AG10803 (cell line): Measurements from ENCODE around the gene BCKDHA.
"Not testable (repeated sequence)": the region's sequence is repeated elsewhere in the genome, so short reads cannot be mapped to it uniquely, and the experiment has no call there.

Experiments used
- DNase-seq: peaks from one replicate; pipeline ENCODE4 v3.0.0; 2010; ENCODE audit warnings: low read depth
- H3K4me3 ChIP-seq: 2 replicates; pipeline ENCODE4 v1.5.1; 2011; ENCODE audit warnings: mild to moderate bottlenecking, low read length, control low read depth
- CTCF ChIP-seq: conservative IDR thresholded peaks from 2 replicates; pipeline ENCODE4 v1.5.1; 2011; ENCODE audit warnings: mild to moderate bottlenecking, low read length, control low read depth, inconsistent platforms

Gene BCKDHA

DNA sequence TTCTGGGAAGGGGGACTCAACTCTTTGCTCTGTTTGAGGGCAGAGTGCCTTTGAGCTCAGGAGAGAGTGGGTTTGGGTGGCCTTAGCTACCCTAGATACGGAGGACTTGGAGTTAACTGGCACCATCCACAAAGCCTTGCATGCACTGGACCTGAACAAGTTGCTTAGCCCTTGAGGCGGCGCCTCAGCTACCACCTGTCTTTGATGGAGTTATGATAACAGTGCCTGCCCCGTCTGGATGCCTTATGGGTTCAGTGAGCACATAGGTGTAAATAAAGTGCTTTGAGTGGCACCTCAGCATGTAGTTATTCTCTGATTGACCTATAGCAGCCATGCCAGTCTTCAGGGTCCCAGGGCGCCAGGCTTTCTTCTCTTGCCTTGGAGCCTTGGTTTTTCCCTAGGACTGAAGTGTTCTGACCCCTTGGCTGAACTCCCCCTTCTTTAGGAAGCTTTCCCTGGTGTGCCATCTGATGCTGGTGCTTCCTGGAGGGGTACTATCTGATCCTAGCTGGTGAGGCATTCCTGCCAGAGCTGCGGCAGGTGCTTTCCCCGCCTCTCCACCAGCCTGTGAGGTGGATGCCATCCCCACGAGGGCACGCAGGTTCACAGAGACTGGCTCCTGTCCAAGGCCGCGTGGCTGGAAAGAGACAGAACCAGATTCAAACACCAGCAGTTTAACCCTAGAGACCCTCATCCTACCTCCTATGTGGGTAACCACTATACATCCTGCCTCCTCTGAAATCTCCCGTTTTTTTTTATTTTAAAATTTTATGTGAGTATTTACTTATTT is 5.8 kb downstream of the BCKDHA start:
- TF ChIP-seq CTCF: no peak
- no peak overlapping the region for H3K4me3 ChIP-seq
- DNase-seq: no peak

GRCh38 chr19:41405776-41406175 is 8.2 kb downstream of the BCKDHA start:
- H3K4me3 ChIP-seq: no peak overlapping the region
- TF ChIP-seq CTCF: no peak
- DNase-seq: no peak

DNA sequence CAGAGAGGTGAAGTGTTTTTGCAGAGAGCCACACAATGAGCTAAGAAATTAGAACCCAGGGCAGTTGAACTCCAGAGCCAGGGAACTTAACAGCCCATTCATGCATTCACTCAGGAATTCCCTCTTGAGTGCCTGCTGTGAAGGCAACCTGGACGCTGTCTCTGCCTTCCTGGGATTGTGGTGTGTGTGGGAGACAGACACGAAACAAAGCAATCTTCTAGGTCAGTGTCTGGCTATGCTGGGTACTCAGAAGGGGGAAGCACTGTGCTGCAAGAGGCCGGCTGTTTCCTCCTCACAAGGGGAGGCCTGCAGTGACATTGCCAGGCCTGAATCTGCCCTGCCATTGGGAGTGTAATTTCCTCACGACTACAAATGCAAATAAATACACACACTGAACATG is 9.7 kb downstream of the BCKDHA start:
- TF ChIP-seq CTCF: no peak
- H3K4me3 ChIP-seq: no peak overlapping the region
- DNase-seq: no peak

GRCh38 chr19:41408256-41408655 is 10.6 kb downstream of the BCKDHA start:
- no peak for TF ChIP-seq CTCF
- no peak for DNase-seq
- H3K4me3 ChIP-seq: no peak overlapping the region

- H3K4me3 ChIP-seq: not testable (repeated sequence)
Observed at GRCh38 chr19:41408846-41409245, 11.2 kb downstream of the BCKDHA start.

GRCh38 chr19:41409288-41409687 is 11.7 kb downstream of the BCKDHA start:
- peak; percentile 44 for DNase-seq
- no peak for TF ChIP-seq CTCF
- H3K4me3 ChIP-seq: no peak overlapping the region

More at GRCh38 chr19:41408846-41409245, 11.2 kb downstream of the BCKDHA start:
- not testable (repeated sequence) for DNase-seq

DNA sequence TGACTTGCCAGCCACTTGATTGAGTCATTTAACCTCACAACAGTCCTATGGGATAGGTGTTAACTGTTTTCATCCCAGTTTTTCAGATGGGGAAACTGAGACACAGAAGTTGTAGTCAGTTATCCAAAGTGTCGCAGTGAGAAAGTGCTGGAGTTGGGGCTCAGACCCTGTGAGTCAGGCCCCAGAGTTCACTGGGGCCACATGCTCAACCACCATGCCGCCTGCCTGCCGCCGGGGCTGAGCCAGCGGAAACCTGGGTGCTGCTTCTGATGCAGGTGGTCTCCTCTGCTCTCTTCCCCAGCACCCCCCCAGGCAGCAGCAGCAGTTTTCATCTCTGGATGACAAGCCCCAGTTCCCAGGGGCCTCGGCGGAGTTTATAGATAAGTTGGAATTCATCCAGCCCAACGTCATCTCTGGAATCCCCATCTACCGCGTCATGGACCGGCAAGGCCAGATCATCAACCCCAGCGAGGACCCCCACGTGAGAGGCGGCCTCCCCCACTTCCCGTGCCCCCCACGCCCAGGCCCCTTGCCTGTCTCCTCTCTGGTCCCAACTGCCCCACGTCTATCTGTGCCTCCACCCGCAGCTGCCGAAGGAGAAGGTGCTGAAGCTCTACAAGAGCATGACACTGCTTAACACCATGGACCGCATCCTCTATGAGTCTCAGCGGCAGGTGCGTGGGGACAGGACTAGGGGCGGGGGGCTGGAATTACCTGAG is 12.9 kb downstream of the BCKDHA start:
- no peak overlapping the region for H3K4me3 ChIP-seq
- TF ChIP-seq CTCF: no peak
- no peak for DNase-seq
